ENCODE data around the gene RAB44.

The RAB44 gene

DNA sequence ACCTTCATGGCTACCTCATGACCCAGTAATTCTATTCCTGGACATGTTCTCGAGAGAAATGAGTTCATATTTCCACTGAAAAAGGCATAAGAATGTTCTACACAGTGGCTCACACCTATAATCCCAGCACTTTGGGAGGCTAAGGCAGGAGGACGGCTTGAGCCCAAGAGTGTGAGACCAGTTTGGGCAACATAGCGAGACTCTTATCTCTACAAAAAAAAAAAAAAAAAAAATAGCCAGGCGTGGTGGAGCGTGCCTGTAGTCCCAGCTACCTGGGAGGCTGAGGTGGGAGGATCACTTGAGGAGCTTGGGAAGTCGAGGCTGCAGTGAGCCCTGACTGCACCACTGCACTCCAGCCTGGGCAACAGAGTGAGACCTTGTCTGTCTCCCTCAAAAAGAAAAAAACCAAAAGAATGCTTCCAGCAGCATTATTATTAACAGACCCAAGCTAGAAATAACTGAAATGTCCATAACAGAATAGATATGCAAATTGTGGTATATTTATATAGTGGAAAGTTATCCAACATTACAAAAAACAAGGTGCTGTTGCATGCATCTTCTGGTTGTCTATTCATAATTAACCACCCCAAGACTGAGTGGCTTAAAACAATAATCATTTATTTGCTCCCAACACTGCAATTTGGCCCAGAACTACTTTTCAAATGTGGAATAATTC is 9.4 kb upstream of the RAB44 start:
- TF ChIP-seq ZNF274 (IDR thresholded peaks at IDR 0.05; ENCODE audit: low read depth, low read length): no peak
- no peak overlapping the region for H3K4me3 ChIP-seq (ENCODE audit: low read length)

DNA sequence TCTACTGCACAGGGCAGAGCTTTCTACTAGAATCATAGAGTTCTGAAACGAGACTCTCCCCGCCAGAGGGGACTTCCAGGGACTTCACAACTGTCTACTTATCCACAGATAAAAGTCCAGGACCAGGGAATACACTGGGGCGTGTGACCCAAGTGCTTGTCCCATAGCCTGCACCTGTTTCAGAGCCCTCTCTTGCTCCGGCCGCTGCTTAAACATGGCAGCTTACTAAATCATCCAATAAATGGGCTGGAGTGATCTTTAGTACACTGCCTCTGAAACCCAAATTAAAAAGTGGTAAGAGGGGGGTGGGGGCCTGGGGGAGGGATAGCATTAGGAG is 8.9 kb upstream of the RAB44 start:
- H3K4me3 ChIP-seq (ENCODE audit: low read length): no peak overlapping the region
- no peak for TF ChIP-seq ZNF274 (IDR thresholded peaks at IDR 0.05; ENCODE audit: low read depth, low read length)

DNA sequence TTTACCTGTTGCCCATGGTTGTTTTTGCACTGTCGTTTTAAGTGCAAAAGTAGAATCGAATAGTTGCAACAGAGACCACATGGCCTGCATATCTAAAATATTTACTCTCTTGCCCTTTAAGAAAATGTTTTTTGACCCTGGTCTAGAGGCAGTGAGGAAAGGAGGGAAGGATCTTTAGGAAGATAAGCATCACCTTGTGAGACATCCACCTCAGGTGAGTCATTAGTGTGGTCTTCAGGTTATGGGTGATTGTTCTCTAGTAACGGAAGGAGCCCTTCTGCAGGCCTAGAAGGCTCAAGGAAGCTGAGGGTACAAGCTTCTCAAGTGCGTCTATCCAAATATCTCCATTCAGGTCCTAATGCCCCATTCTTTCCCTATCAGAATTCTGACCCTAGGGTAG is 6.6 kb upstream of the RAB44 start:
- TF ChIP-seq ZNF274 (IDR thresholded peaks at IDR 0.05; ENCODE audit: low read depth, low read length): no peak
- H3K4me3 ChIP-seq (ENCODE audit: low read length): no peak overlapping the region

GRCh38 chr6:36691612-36692011 is 6.0 kb upstream of the RAB44 start:
- no peak for TF ChIP-seq ZNF274 (IDR thresholded peaks at IDR 0.05; ENCODE audit: low read depth, low read length)

GRCh38 chr6:36692220-36692619 is 5.4 kb upstream of the RAB44 start:
- H3K4me3 ChIP-seq (ENCODE audit: low read length): no peak overlapping the region
- TF ChIP-seq ZNF274 (IDR thresholded peaks at IDR 0.05; ENCODE audit: low read depth, low read length): no peak

More at GRCh38 chr6:36691612-36692011, 6.0 kb upstream of the RAB44 start:
- no peak overlapping the region for H3K4me3 ChIP-seq (ENCODE audit: low read length)

DNA sequence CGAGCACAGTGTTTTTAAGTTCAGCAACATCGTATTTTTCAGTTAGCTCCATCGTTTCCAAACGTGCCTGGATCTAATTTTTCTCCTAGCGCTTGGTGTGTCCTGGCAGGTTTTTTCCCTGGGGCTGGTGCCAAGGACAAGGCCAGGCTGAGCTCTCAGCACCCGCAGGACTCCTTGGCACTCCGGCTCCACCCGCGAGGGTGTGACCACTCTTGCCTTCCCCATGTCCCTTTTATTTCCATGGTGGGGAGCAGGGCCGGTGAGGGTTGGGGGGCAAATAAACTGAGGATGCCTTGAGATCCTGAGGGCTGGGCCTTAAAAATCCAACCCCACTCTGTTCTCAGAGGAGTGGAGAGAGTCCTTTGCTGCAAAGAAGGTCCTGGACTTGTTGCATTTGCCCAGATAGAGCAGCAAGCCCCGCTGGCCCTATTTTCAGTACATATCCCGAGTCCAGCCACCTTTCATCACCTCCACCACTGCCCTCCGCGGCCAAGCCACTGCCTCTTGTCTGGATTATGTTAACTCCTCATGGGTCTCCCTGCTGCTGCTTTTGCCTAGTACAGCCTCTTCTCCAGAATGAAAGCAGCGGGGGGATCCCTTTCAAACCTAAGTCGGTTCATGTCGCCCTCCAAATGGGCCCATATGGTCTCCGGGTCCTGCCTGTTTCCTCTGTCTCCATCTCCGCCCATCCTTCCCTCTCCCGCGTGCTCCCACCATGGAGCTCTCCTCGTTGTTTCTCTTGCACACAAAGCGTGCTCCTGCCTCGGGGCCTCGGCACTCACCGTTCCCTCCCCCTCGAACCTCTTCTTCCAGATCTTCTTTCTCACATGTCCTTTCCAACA is 4.5 kb upstream of the RAB44 start:
- no peak overlapping the region for H3K4me3 ChIP-seq (ENCODE audit: low read length)
- TF ChIP-seq ZNF274 (IDR thresholded peaks at IDR 0.05; ENCODE audit: low read depth, low read length): no peak

DNA sequence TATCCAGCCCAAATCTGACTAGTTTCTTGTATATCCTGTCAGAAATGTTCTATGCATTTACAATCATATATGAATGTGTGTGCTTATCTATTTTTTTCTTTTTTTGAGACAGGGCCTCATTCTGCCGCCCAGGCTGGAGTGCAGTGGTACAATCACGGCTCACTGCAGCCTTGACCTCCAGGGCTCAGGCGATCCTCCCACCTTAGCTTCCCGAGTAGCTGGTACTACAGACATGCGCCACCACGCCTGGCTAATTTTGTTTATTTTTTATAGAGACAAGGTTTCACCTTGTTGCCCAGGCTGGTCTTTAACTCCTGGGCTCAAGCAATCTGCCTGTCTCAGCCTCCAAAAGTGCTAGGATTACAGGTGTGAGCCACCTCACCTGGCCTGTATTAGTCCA is 3.0 kb upstream of the RAB44 start:
- no peak for TF ChIP-seq ZNF274 (IDR thresholded peaks at IDR 0.05; ENCODE audit: low read depth, low read length)
- H3K4me3 ChIP-seq (ENCODE audit: low read length): no peak overlapping the region

DNA sequence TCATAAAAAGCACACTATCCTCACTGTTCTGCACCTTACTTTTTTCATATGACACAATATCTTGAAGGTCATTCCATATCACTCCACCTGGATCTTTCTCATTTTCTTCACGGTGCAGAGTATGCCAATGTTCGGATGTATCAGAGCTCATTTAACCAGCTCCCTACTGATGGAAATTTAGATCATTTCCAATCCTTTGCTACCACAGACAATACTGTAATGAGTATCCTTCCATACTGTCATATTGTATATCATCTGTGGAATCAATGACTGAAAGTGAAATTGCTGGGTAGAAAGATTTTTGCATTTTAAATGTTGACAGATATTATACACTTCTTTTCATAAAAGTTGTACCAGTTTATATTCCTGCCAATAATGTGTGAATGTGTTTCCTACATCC is 2.2 kb upstream of the RAB44 start:
- no peak overlapping the region for H3K4me3 ChIP-seq (ENCODE audit: low read length)
- TF ChIP-seq ZNF274 (IDR thresholded peaks at IDR 0.05; ENCODE audit: low read depth, low read length): no peak

DNA sequence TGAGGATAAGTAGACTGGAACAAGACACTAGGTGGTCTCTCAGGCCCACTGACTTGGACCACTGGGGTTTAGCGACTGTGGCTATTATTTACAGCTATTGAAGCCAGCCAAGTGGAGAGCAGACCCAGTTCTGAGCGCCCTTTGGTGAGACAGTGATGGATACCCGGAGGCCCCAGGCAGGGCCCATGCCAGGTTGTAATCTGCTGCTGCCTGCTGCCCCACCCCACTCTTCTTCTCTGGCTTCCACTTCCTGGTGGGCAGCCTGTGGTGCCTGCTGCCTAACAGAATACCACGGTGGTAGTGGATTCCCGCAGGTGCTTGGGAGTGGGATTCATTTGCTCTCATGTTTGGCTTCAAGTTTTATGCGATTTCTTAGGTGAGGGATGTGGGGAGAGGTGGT is 570 bp downstream of the RAB44 start:
- TF ChIP-seq ZNF274 (IDR thresholded peaks at IDR 0.05; ENCODE audit: low read depth, low read length): no peak
- no peak overlapping the region for H3K4me3 ChIP-seq (ENCODE audit: low read length)

GRCh38 chr6:36698871-36699271 is 1.2 kb downstream of the RAB44 start:
- no peak for TF ChIP-seq ZNF274 (IDR thresholded peaks at IDR 0.05; ENCODE audit: low read depth, low read length)
- H3K4me3 ChIP-seq (ENCODE audit: low read length): no peak overlapping the region

- no peak for TF ChIP-seq ZNF274 (IDR thresholded peaks at IDR 0.05; ENCODE audit: low read depth, low read length)
- no peak overlapping the region for H3K4me3 ChIP-seq (ENCODE audit: low read length)
Observed at GRCh38 chr6:36699348-36699747, 1.7 kb downstream of the RAB44 start.

DNA sequence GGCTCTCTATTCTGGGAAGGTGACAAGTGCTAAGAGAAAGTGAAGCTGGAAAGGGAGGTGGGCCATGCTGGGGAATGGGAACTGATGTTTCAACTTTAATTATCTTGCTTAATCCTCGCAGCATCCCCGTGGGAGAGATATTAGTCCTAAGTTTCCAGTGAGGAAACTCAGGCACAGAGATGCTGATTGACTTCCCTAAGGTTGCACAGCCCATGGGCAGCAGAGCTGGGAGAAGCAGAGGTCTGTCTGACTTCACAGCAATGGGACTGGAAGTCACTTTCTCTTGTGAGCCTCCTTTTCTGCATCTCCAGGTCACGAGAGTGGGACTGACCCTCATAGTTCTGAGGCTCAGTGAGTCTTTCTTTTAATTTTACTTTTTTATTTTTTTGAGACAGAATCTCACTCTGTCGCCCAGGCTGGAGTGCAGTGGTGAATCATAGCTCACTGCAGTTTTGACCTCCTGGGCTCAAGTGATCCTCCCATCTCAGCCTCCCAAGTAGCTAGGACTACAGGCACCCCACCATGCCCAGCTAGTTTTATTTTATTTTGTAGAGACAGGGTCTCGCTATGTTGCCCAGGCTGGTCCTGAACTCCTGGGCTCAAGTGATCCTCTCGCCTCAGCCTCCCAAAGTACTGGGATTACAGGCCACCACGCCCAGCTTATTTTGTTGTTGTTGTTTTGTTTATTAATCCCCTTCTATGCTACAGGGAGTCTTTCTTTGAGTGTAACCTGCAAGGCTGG is 2.6 kb downstream of the RAB44 start:
- no peak for TF ChIP-seq ZNF274 (IDR thresholded peaks at IDR 0.05; ENCODE audit: low read depth, low read length)
- H3K4me3 ChIP-seq (ENCODE audit: low read length): no peak overlapping the region

- TF ChIP-seq ZNF274 (IDR thresholded peaks at IDR 0.05; ENCODE audit: low read depth, low read length): no peak
Observed at GRCh38 chr6:36700831-36701230, 3.2 kb downstream of the RAB44 start.

DNA sequence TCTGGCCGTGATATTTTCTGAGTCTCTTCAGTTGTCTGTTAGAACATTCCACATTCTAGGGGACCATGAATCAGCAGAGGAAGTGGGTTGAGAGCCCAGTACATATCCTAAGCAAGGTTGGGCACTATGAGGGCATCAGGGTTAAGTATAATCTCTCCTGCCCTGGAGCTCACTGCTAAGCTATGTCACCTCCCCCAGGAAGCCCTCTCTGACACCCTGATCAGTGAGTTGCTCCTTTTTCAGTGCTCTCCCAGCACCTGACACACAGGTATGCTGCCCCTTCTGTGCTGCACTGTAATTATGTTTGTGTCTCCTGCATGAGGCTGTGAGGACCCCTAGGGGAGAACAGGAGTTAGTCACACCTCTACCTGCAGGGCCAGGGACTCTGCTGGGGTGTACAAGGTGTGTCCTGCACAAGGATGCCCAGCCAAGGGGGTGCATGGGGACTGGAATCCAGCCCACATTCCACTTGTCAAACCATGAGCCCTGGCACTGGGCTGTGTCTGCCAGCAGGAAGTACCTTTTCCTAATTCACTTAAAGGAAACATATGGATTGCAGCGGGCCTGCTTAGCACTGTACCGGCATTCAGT is 3.9 kb downstream of the RAB44 start:
- H3K4me3 ChIP-seq (ENCODE audit: low read length): no peak overlapping the region
- no peak for TF ChIP-seq ZNF274 (IDR thresholded peaks at IDR 0.05; ENCODE audit: low read depth, low read length)

More at GRCh38 chr6:36700831-36701230, 3.2 kb downstream of the RAB44 start:
- no peak overlapping the region for H3K4me3 ChIP-seq (ENCODE audit: low read length)
